HUES64 (cell line): ENCODE data around the gene POLD2.
"Not testable (repeated sequence)": the region's sequence is repeated elsewhere in the genome, so short reads cannot be mapped to it uniquely, and the experiment has no call there.

ENCODE experiments used
- H3K27ac ChIP-seq: 2 replicates; pipeline ENCODE4 v1.7.0; 2013; ENCODE audit warnings: low read depth, low read length, inconsistent platforms
- H3K27me3 ChIP-seq: 2 replicates; pipeline ENCODE4 v1.6.1; 2013; ENCODE audit warnings: mild to moderate bottlenecking, low read length; ENCODE audit not compliant: insufficient read depth
- H3K36me3 ChIP-seq: 2 replicates; pipeline ENCODE4 v1.6.1; 2013; ENCODE audit warnings: mild to moderate bottlenecking, low read length; ENCODE audit not compliant: insufficient read depth
- H3K4me1 ChIP-seq: 2 replicates; pipeline ENCODE4 v1.6.1; 2013; ENCODE audit warnings: mild to moderate bottlenecking, low read length, moderate library complexity; ENCODE audit not compliant: insufficient read depth
- H3K4me3 ChIP-seq: 2 replicates; pipeline ENCODE4 v1.5.1; 2013; ENCODE audit warnings: mild to moderate bottlenecking, low read length, moderate library complexity
- H3K9ac ChIP-seq: 2 replicates; pipeline ENCODE4 v1.6.1; 2013; ENCODE audit warnings: mild to moderate bottlenecking, low read depth, low read length
- H3K9me3 ChIP-seq: 2 replicates; pipeline ENCODE4 v1.6.1; 2013; ENCODE audit warnings: low read depth, low read length; ENCODE audit not compliant: insufficient read depth
- WGBS: fragments of 150-250, 120-280 bp; methylation state at CpG from one replicate; pipeline ENCODE4 v1.1.7; 2013; ENCODE audit warnings: missing lambda C conversion rate; 5-methylcytosine and 5-hydroxymethylcytosine counted together

Gene POLD2

DNA sequence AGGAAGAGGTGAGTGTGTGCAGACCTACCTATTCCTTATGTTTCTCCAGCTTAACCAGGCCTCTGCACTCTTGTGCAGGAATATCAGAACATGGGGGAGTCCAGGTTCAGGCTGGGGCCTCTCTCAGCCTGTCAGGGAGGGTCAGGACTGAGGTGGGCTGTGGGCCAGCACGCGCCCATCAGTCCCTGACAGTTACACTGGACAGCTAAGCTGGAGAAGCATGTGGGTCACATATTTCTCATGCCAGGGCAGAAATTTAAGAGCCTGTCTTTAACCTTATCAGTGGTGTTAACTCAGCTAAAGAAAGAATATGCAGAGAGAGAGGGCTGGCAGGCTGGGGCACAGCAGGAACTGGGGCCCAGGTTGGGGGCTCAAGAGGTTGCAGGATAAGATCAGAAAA is 8.7 kb upstream of the POLD2 start:
- H3K4me1 ChIP-seq = peaks cover 5% of the 10 kb centered on the region; the same call in 1 of the 2 replicates
- H3K9ac ChIP-seq = no peak overlapping the region
- no peak overlapping the region for H3K4me3 ChIP-seq
- no peak overlapping the region for H3K27ac ChIP-seq
- 85% methylated on average over 2 of the region's 2 CpGs for WGBS
- 0 out of 2 replicates have a peak, but pooled peaks cover 4% of the 10 kb centered on the region for H3K9me3 ChIP-seq
- H3K27me3 ChIP-seq = peaks cover 9% of the 10 kb centered on the region
- H3K36me3 ChIP-seq = no peaks in the 10 kb centered on the region

DNA sequence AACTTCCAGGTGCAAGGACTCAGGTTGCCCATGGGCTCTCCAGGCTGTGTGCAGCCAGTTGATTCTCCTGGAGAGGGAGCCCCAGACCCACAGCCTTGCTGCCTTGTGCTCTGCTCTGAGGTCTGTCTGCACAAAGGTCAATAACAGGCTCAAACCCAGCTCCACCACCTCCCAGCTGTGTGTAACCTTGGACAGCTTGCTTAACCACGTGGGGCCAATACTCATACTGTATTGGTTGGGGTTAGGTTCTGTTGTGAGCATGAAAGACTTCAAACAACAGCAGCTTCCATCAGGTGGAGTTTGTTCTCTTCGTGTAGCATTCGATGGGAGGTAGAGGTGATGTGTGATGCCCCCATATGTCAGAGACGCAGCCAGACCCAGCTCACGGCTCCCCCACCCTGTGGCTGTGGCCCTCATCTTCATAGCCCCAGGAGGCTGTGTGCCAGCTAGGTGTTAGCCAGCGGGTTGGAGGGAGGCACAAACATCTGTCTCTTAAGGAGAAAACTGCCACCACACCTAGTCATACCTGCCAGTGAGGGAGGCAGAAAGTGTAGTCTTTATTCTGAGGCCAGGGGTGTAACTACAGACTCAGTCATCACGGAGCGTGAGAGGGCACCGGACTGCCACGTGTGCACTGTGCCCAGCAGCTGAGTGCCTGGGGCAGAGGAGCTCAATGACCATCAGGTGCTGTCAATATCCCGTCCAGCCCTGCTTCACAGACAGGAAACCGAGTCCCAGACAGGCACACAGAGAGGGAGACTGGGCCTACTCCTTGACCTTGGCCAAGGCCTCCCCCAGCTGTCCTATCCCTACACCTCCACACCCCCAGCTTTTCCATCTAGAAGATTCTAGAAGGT is 8.1 kb upstream of the POLD2 start:
- Histone ChIP-seq H3K9me3 (peaks cover 7% of the 10 kb centered on the region; the same call in 1 of the 2 replicates), H3K9ac (no peak overlapping the region), H3K36me3 (no peaks in the 10 kb centered on the region), H3K4me1 (peaks cover 5% of the 10 kb centered on the region; the same call in 1 of the 2 replicates), H3K4me3 (no peak overlapping the region), H3K27ac (no peak overlapping the region), H3K27me3 (peaks cover 9% of the 10 kb centered on the region)
- WGBS = 84% methylated on average over 12 of the region's 12 CpGs

DNA sequence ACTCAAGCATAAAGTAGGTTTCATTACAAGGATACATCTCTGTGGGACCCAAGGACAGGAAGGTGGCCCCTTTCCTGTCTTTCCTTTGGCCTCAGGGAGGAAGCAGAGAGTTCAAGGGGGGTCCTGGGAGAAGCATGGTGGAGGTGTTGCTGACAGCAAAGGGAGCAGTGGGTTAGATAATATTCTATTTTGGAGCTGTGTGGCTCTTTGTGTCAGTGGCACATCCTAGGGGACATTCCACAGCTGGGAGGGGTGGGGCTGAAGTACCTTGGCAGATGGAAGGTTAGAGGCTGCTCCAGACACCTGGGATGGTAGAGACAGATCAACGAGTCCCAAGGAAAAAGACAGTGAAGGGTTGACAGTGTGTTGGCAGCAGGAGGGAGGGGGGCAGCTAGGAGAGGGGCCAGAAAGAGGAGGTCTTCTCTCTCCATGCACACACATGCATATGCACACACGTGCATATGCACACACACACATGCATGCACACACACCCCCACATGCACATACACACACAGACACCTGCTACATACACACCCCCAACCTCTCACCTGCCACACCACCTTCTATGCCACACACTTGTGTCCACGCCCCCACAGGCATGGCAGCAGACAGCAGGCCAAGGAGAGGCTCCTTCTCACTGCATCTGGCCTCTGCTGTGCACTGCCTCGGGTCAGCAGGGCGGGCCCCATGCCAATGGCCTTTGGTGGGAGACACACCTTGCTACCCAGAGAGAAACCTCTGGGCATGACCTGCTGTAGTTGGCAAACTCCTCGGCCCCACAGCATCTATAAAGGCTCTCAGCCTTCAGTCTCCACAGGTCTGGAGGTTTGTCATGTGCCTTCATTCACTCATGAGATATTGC is 5.6 kb upstream of the POLD2 start:
- WGBS = 80% methylated on average over 6 of the region's 6 CpGs
- H3K27me3 ChIP-seq = peaks cover 23% of the 10 kb centered on the region
- peaks cover 7% of the 10 kb centered on the region; the same call in 1 of the 2 replicates for H3K9me3 ChIP-seq
- no peak overlapping the region for H3K4me3 ChIP-seq
- no peak overlapping the region for H3K27ac ChIP-seq
- no peaks in the 10 kb centered on the region for H3K36me3 ChIP-seq
- no peak overlapping the region for H3K9ac ChIP-seq
- peaks cover 5% of the 10 kb centered on the region; the same call in 1 of the 2 replicates for H3K4me1 ChIP-seq

DNA sequence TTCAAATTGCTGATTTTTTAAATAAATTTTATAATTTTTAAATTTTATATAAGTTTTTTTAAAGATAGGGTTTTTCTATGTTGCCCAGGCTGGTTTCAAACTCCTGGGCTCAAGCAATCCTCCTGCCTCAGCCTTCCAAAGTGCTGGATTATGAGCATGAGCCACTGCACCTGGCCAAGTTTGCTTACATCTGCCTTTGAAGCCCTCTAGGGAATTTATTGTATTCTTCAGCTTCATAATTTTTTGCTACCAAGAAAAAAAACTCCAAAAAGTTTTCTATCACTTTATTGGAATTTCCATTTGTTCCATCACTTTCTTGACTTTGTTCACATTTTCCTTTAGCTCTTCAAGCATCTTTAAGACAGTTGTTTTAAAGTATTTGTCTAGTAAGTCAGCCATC is 3.8 kb upstream of the POLD2 start:
- H3K36me3 ChIP-seq = no peaks in the 10 kb centered on the region
- H3K27ac ChIP-seq = no peak overlapping the region
- peaks cover 24% of the 10 kb centered on the region for H3K27me3 ChIP-seq
- no peak overlapping the region for H3K4me3 ChIP-seq
- H3K9me3 ChIP-seq = peaks cover 7% of the 10 kb centered on the region; the same call in 1 of the 2 replicates
- no peak overlapping the region for H3K9ac ChIP-seq
- H3K4me1 ChIP-seq = peaks cover 5% of the 10 kb centered on the region; the same call in 1 of the 2 replicates

DNA sequence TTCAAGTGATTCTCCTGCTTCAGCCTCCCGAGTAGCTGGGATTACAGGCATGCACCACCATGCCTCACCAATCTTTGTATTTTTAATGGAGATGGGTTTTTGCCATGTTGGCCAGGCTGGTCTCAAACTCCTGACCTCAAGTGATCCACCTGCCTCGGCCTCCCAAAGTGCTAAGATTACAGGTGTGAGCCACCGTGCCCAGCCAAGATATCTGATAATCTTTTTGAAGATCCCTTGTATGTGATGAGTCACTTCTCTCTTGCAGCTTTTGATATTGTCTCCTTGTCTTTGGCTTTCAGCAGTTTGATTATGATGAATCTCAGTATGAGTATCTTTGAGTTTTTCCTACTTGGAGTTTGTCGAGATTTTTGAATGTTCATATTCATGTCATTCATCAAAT is 3.2 kb upstream of the POLD2 start:
- H3K27ac ChIP-seq, H3K4me1 ChIP-seq, H3K9me3 ChIP-seq, H3K36me3 ChIP-seq, H3K9ac ChIP-seq, H3K4me3 ChIP-seq: not testable (repeated sequence)
- WGBS = 99% methylated on average over 4 of the region's 4 CpGs
- peaks cover 20% of the 10 kb centered on the region for H3K27me3 ChIP-seq

DNA sequence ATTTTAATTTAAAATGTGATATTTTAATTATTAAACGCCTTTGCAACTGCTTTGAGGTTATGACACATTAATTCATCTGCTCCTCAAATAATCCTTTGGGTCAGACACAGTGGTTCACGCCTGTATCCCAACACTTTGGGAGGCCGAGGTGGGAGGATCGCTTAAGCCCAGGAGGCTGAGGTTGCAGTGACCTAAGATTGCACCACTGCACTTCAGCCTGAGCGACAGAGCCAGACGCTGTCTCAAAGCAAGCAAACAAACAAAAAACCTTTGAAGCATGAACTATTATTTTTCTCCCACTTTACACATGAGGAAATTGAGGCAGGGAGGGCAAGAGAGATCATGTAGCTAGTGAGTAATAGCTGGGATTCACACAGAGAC is 1.5 kb upstream of the POLD2 start:
- Histone ChIP-seq H3K9me3 (peaks cover 7% of the 10 kb centered on the region; the same call in 1 of the 2 replicates), H3K9ac (no peak overlapping the region), H3K27ac (no peak overlapping the region), H3K36me3 (peaks cover 23% of the 10 kb centered on the region), H3K27me3 (peaks cover 19% of the 10 kb centered on the region), H3K4me3 (no peak overlapping the region), H3K4me1 (peaks cover 6% of the 10 kb centered on the region; the same call in 1 of the 2 replicates)
- 90% methylated on average over 6 of the region's 6 CpGs for WGBS

DNA sequence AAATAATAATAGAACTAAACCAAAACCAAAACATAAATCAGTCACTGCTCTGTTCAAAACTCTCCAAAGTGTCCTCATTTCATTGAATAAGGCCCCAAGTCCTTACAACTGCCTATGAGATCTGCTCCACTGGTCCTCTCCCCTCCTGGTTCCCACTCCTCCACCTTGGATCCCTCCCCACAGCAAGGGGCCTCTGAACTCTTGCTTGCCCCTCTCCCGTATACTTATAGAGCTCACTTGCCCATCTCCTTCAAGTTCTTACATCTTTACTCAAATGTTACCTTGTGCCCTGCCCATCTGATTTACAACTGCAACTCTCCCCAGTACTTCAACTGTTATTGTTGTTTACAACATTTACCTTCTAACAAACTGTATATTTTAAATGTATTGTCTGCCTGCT is 819 bp downstream of the POLD2 start:
- 42% methylated on average over 1 of the region's 1 CpG for WGBS
- no peak overlapping the region for H3K27ac ChIP-seq
- H3K36me3 ChIP-seq = peaks cover 41% of the 10 kb centered on the region
- H3K4me3 ChIP-seq = peak overlapping the region; percentile 90
- peak overlapping the region; percentile 89 for H3K9ac ChIP-seq
- H3K4me1 ChIP-seq = peaks cover 6% of the 10 kb centered on the region; the same call in 1 of the 2 replicates
- H3K9me3 ChIP-seq = peaks cover 7% of the 10 kb centered on the region; the same call in 1 of the 2 replicates
- H3K27me3 ChIP-seq = peaks cover 19% of the 10 kb centered on the region

DNA sequence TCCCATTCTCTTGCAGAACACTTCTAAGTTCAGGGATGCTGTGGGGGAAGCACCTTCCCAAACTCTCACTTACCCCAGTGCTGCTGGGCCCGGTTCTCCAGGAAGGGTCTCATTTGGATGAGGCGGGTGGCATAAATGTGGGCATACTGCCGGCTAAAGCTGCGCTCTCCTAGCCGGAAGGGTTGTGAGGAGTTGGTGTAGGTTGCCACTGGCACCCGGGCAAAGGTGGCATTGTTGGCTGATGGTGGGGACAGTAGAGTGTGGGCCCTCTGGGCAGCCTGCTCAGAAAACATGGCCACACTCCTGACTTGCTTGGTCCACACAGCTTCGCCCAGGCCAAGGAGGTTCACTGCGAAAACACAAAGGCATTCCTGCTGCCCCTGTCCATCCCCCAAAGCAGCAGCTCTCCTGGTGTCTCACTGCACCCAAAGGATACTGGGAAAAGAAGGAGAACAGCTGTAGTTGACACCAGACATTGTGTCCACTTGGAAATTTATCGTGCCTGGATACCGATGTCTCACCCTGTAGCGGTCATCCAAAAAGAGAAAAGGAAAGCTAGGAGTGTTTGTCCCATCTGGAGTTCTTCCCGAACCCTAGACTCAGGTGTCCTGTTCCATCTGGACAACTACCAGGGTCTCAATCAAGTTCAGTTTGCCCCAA is 1.5 kb downstream of the POLD2 start:
- H3K27me3 ChIP-seq = peaks cover 19% of the 10 kb centered on the region
- H3K4me3 ChIP-seq = peak overlapping the region; percentile 90; the same call in 1 of the 2 replicates
- peaks cover 6% of the 10 kb centered on the region; the same call in 1 of the 2 replicates for H3K4me1 ChIP-seq
- peaks cover 2% of the 10 kb centered on the region; the same call in 1 of the 2 replicates for H3K9me3 ChIP-seq
- H3K36me3 ChIP-seq = peaks cover 47% of the 10 kb centered on the region
- H3K27ac ChIP-seq = no peak overlapping the region
- no peak overlapping the region; the same call in 1 of the 2 replicates for H3K9ac ChIP-seq
- WGBS = 95% methylated on average over 12 of the region's 12 CpGs

DNA sequence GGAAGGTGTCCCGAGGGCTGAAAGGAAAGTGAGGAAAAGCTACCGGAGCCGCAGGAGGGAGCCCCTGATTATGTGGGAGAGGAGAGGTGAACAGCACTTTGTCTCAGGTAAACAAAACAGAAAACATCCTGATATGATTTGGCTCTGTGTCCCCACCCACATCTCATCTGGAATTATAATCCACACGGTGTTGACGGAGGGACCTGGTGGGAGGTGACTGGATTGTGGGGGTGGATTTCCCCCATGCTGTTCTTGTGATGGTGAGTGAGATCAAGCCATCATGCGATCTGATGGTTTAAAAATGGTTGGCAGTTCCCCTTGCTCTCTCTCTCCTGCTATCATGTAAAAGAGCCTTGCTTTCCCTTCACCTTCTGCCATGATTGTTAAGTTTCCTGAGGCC is 3.0 kb downstream of the POLD2 start:
- Histone ChIP-seq H3K9me3 (no peaks in the 10 kb centered on the region), H3K27ac (no peak overlapping the region), H3K4me1 (peaks cover 6% of the 10 kb centered on the region; the same call in 1 of the 2 replicates), H3K36me3 (peaks cover 62% of the 10 kb centered on the region), H3K9ac (no peak overlapping the region), H3K27me3 (peaks cover 16% of the 10 kb centered on the region), H3K4me3 (no peak overlapping the region)
- WGBS = 98% methylated on average over 6 of the region's 6 CpGs

DNA sequence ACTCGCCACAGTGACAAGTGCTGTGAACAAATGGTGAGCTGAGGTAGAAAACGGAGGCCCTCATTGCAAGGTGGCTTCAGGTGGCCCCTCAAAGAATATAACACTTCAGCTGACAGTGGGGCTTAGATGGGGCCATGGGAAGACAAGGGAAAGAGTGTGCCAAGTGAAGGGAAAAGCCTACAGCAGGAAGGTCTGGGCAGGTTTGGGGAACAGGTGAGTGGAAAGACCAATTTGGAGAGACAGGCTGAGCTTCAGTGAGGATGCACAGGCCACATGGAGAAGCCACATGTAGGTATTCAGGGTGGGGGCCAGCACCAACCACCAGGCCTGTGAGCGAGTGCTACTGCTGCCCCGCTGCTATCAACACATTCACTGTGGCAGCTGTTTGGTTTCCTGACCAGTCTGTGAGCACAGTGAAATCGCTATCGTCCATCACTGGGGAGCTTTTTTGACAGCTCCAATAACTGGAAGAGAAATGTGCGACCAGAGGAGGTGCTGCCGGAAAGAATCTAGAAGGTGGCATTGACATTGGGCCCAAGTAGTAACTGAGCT is 3.4 kb downstream of the POLD2 start:
- Histone ChIP-seq H3K4me1 (peaks cover 6% of the 10 kb centered on the region; the same call in 1 of the 2 replicates), H3K4me3 (no peak overlapping the region), H3K9me3 (no peaks in the 10 kb centered on the region), H3K36me3 (peaks cover 67% of the 10 kb centered on the region), H3K27ac (no peak overlapping the region), H3K9ac (no peak overlapping the region), H3K27me3 (peaks cover 11% of the 10 kb centered on the region)
- WGBS = 95% methylated on average over 8 of the region's 8 CpGs
